ENCODE measurements around the gene SV2B.

SV2B gene

GRCh38 chr15:91122296-91122695 lies 22.2 kb downstream of the SV2B start:
- whole genome bisulfite sequencing (ENCODE audit: insufficient coverage, insufficient read length): no CpG with 5 or more reads among the region's 1 CpG
- H3K4me3 ChIP-seq (ENCODE audit: low read length): no peak overlapping the region
- 0 out of 2 replicates have a peak, but pooled peaks cover 2% of the 10 kb centered on the region for H3K4me1 ChIP-seq (ENCODE audit: control insufficient read depth, insufficient read depth, low read length)
- H3K27ac ChIP-seq (ENCODE audit: low read length): no peak overlapping the region
- no peak for DNase-seq (ENCODE audit: low read depth, low spot score)
- no peaks in the 10 kb centered on the region for H3K27me3 ChIP-seq (ENCODE audit: control insufficient read depth, insufficient read depth, low read length)
- no peaks in the 10 kb centered on the region for H3K9me3 ChIP-seq (ENCODE audit: control insufficient read depth, insufficient read depth, low read length)
- no peaks in the 10 kb centered on the region for H3K36me3 ChIP-seq (ENCODE audit: control insufficient read depth, insufficient read depth, low read length)

- 0 out of 2 replicates have a peak, but pooled peaks cover 2% of the 10 kb centered on the region for H3K4me1 ChIP-seq (ENCODE audit: control insufficient read depth, insufficient read depth, low read length)
- no peak overlapping the region for H3K27ac ChIP-seq (ENCODE audit: low read length)
- no CpG with 5 or more reads among the region's 5 CpGs for WGBS (ENCODE audit: insufficient coverage, insufficient read length)
- H3K27me3 ChIP-seq (ENCODE audit: control insufficient read depth, insufficient read depth, low read length): no peaks in the 10 kb centered on the region
- no peaks in the 10 kb centered on the region for H3K9me3 ChIP-seq (ENCODE audit: control insufficient read depth, insufficient read depth, low read length)
- no peaks in the 10 kb centered on the region for H3K36me3 ChIP-seq (ENCODE audit: control insufficient read depth, insufficient read depth, low read length)
- no peak overlapping the region for H3K4me3 ChIP-seq (ENCODE audit: low read length)
- no peak for DNase-seq (ENCODE audit: low read depth, low spot score)
These were observed 24.1 kb downstream of the SV2B start for GRCh38 chr15:91124132-91124531.

GRCh38 chr15:91125162-91125561 lies 25.1 kb downstream of the SV2B start:
- no CpG with 5 or more reads among the region's 7 CpGs for WGBS (ENCODE audit: insufficient coverage, insufficient read length)

GRCh38 chr15:91126080-91126479 lies 26.0 kb downstream of the SV2B start:
- no peak for DNase-seq (ENCODE audit: low read depth, low spot score)
- H3K27ac ChIP-seq (ENCODE audit: low read length): no peak overlapping the region

More at GRCh38 chr15:91125162-91125561, 25.1 kb downstream of the SV2B start:
- Histone ChIP-seq H3K4me1 (ENCODE audit: control insufficient read depth, insufficient read depth, low read length) (0 out of 2 replicates have a peak, but pooled peaks cover 2% of the 10 kb centered on the region), H3K4me3 (ENCODE audit: low read length) (no peak overlapping the region), H3K27me3 (ENCODE audit: control insufficient read depth, insufficient read depth, low read length) (no peaks in the 10 kb centered on the region), H3K9me3 (ENCODE audit: control insufficient read depth, insufficient read depth, low read length) (no peaks in the 10 kb centered on the region), H3K27ac (ENCODE audit: low read length) (no peak overlapping the region), H3K36me3 (ENCODE audit: control insufficient read depth, insufficient read depth, low read length) (no peaks in the 10 kb centered on the region)
- no peak for DNase-seq (ENCODE audit: low read depth, low spot score)

GRCh38 chr15:91127236-91127955 lies 27.3 kb downstream of the SV2B start:
- Histone ChIP-seq H3K9me3 (ENCODE audit: control insufficient read depth, insufficient read depth, low read length) (no peaks in the 10 kb centered on the region), H3K27me3 (ENCODE audit: control insufficient read depth, insufficient read depth, low read length) (no peaks in the 10 kb centered on the region), H3K4me1 (ENCODE audit: control insufficient read depth, insufficient read depth, low read length) (0 out of 2 replicates have a peak, but pooled peaks cover 2% of the 10 kb centered on the region), H3K27ac (ENCODE audit: low read length) (no peak overlapping the region), H3K36me3 (ENCODE audit: control insufficient read depth, insufficient read depth, low read length) (no peaks in the 10 kb centered on the region), H3K4me3 (ENCODE audit: low read length) (no peak overlapping the region)
- no peak for DNase-seq (ENCODE audit: low read depth, low spot score)
- no CpG with 5 or more reads among the region's 7 CpGs for WGBS (ENCODE audit: insufficient coverage, insufficient read length)

More at GRCh38 chr15:91126080-91126479, 26.0 kb downstream of the SV2B start:
- Histone ChIP-seq H3K27me3 (ENCODE audit: control insufficient read depth, insufficient read depth, low read length) (no peaks in the 10 kb centered on the region), H3K4me3 (ENCODE audit: low read length) (no peak overlapping the region), H3K36me3 (ENCODE audit: control insufficient read depth, insufficient read depth, low read length) (no peaks in the 10 kb centered on the region), H3K4me1 (ENCODE audit: control insufficient read depth, insufficient read depth, low read length) (0 out of 2 replicates have a peak, but pooled peaks cover 2% of the 10 kb centered on the region), H3K9me3 (ENCODE audit: control insufficient read depth, insufficient read depth, low read length) (no peaks in the 10 kb centered on the region)

GRCh38 chr15:91128016-91128415 lies 28.0 kb downstream of the SV2B start:
- H3K36me3 ChIP-seq (ENCODE audit: control insufficient read depth, insufficient read depth, low read length): no peaks in the 10 kb centered on the region
- 0 out of 2 replicates have a peak, but pooled peaks cover 2% of the 10 kb centered on the region for H3K4me1 ChIP-seq (ENCODE audit: control insufficient read depth, insufficient read depth, low read length)
- no peak overlapping the region for H3K4me3 ChIP-seq (ENCODE audit: low read length)
- WGBS (ENCODE audit: insufficient coverage, insufficient read length): no CpG with 5 or more reads among the region's 4 CpGs
- H3K9me3 ChIP-seq (ENCODE audit: control insufficient read depth, insufficient read depth, low read length): no peaks in the 10 kb centered on the region
- H3K27ac ChIP-seq (ENCODE audit: low read length): no peak overlapping the region
- no peaks in the 10 kb centered on the region for H3K27me3 ChIP-seq (ENCODE audit: control insufficient read depth, insufficient read depth, low read length)
- no peak for DNase-seq (ENCODE audit: low read depth, low spot score)

- H3K9me3 ChIP-seq (ENCODE audit: control insufficient read depth, insufficient read depth, low read length): no peaks in the 10 kb centered on the region
- no CpG with 5 or more reads among the region's 6 CpGs for WGBS (ENCODE audit: insufficient coverage, insufficient read length)
- H3K4me3 ChIP-seq (ENCODE audit: low read length): no peak overlapping the region
- no peak for DNase-seq (ENCODE audit: low read depth, low spot score)
- H3K4me1 ChIP-seq (ENCODE audit: control insufficient read depth, insufficient read depth, low read length): no peaks in the 10 kb centered on the region; the same call in 1 of the 2 replicates
- H3K27me3 ChIP-seq (ENCODE audit: control insufficient read depth, insufficient read depth, low read length): no peaks in the 10 kb centered on the region
- H3K36me3 ChIP-seq (ENCODE audit: control insufficient read depth, insufficient read depth, low read length): no peaks in the 10 kb centered on the region
- no peak overlapping the region for H3K27ac ChIP-seq (ENCODE audit: low read length)
These were observed 29.4 kb downstream of the SV2B start for GRCh38 chr15:91129436-91129835.

GRCh38 chr15:91132079-91132478 lies 32.0 kb downstream of the SV2B start:
- Histone ChIP-seq H3K27ac (ENCODE audit: low read length) (no peak overlapping the region), H3K9me3 (ENCODE audit: control insufficient read depth, insufficient read depth, low read length) (no peaks in the 10 kb centered on the region), H3K4me3 (ENCODE audit: low read length) (no peak overlapping the region), H3K4me1 (ENCODE audit: control insufficient read depth, insufficient read depth, low read length) (no peaks in the 10 kb centered on the region; the same call in 1 of the 2 replicates), H3K36me3 (ENCODE audit: control insufficient read depth, insufficient read depth, low read length) (no peaks in the 10 kb centered on the region), H3K27me3 (ENCODE audit: control insufficient read depth, insufficient read depth, low read length) (no peaks in the 10 kb centered on the region)
- WGBS (ENCODE audit: insufficient coverage, insufficient read length): no CpG with 5 or more reads among the region's 7 CpGs
- no peak for DNase-seq (ENCODE audit: low read depth, low spot score)

GRCh38 chr15:91133511-91133910 lies 33.5 kb downstream of the SV2B start:
- no peak overlapping the region for H3K27ac ChIP-seq (ENCODE audit: low read length)
- no peaks in the 10 kb centered on the region for H3K36me3 ChIP-seq (ENCODE audit: control insufficient read depth, insufficient read depth, low read length)
- no peak for DNase-seq (ENCODE audit: low read depth, low spot score)
- WGBS (ENCODE audit: insufficient coverage, insufficient read length): no CpG with 5 or more reads among the region's 8 CpGs
- no peaks in the 10 kb centered on the region for H3K27me3 ChIP-seq (ENCODE audit: control insufficient read depth, insufficient read depth, low read length)
- H3K9me3 ChIP-seq (ENCODE audit: control insufficient read depth, insufficient read depth, low read length): no peaks in the 10 kb centered on the region
- H3K4me1 ChIP-seq (ENCODE audit: control insufficient read depth, insufficient read depth, low read length): no peaks in the 10 kb centered on the region; the same call in 1 of the 2 replicates
- H3K4me3 ChIP-seq (ENCODE audit: low read length): no peak overlapping the region

GRCh38 chr15:91135201-91136130 lies 35.4 kb downstream of the SV2B start:
- no CpG with 5 or more reads among the region's 10 CpGs for WGBS (ENCODE audit: insufficient coverage, insufficient read length)
- no peaks in the 10 kb centered on the region for H3K27me3 ChIP-seq (ENCODE audit: control insufficient read depth, insufficient read depth, low read length)

More at GRCh38 chr15:91135201-91136130, 35.4 kb downstream of the SV2B start:
- Histone ChIP-seq H3K4me1 (ENCODE audit: control insufficient read depth, insufficient read depth, low read length) (no peaks in the 10 kb centered on the region; the same call in 1 of the 2 replicates), H3K9me3 (ENCODE audit: control insufficient read depth, insufficient read depth, low read length) (no peaks in the 10 kb centered on the region), H3K4me3 (ENCODE audit: low read length) (no peak overlapping the region), H3K36me3 (ENCODE audit: control insufficient read depth, insufficient read depth, low read length) (no peaks in the 10 kb centered on the region), H3K27ac (ENCODE audit: low read length) (no peak overlapping the region)
- no peak for DNase-seq (ENCODE audit: low read depth, low spot score)

Data from iPS DF 6.9 (cell line).